Chondrocyte (in vitro differentiated cells): ENCODE results near the gene PCNX3. TPM values are rescaled to one million over a fixed set of nuclear protein-coding genes. Genes with fewer than 3 reads are reported as not detected.
A peak's percentile ranks its signal among the peaks of the same experiment; 100 is the strongest.

ENCODE experiments used
- DNase-seq: peaks from one replicate; pipeline ENCODE4 v3.0.0; 2021; ENCODE audit warnings: mixed read lengths, low spot score
- H3K27ac Mint-ChIP-seq: one replicate; pipeline ENCODE4 v1.8.0; 2021; ENCODE audit warnings: mild to moderate bottlenecking, moderate library complexity, mixed read lengths; ENCODE audit not compliant: unreplicated experiment
- H3K27me3 Mint-ChIP-seq: 2 replicates; pipeline ENCODE4 v1.8.0; 2021; ENCODE audit warnings: low read depth, mixed read lengths
- H3K36me3 Mint-ChIP-seq: 2 replicates; pipeline ENCODE4 v1.8.0; 2021; ENCODE audit warnings: low read depth, mixed read lengths
- H3K4me1 Mint-ChIP-seq: 2 replicates; pipeline ENCODE4 v1.8.0; 2021; ENCODE audit warnings: low read depth, mild to moderate bottlenecking, mixed read lengths
- H3K4me3 Mint-ChIP-seq: one replicate; pipeline ENCODE4 v1.8.0; 2021; ENCODE audit warnings: mild to moderate bottlenecking, moderate library complexity, mixed read lengths; ENCODE audit not compliant: unreplicated experiment
- H3K9me3 Mint-ChIP-seq: 2 replicates; pipeline ENCODE4 v1.8.0; 2021; ENCODE audit warnings: low read depth, mixed read lengths
- CTCF ChIP-seq: fragments of 200-600 bp; sonication (generic); IDR thresholded peaks from 2 replicates; pipeline ENCODE4 v1.5.0; 2021; ENCODE audit warnings: antibody characterized with exemption, mild to moderate bottlenecking, moderate library complexity
- total RNA-seq: library from RNA; stranded (reverse); gene quantifications from 3 replicates; pipeline ENCODE4 v1.2.1, GENCODE V29; 2021

PCNX3 gene
- total RNA-seq, 1 donor from 2014 or later, result 36.3 TPM

- H3K4me3 Mint-ChIP-seq, result no peak overlapping the region
- no peaks in the 10 kb centered on the region for H3K27me3 Mint-ChIP-seq
- no peak for DNase-seq
- peaks cover 3% of the 10 kb centered on the region for H3K4me1 Mint-ChIP-seq
- H3K9me3 Mint-ChIP-seq, result no peaks in the 10 kb centered on the region
- H3K36me3 Mint-ChIP-seq, result peaks cover 16% of the 10 kb centered on the region
- TF ChIP-seq CTCF, result no peak
- no peak overlapping the region for H3K27ac Mint-ChIP-seq
Observed at GRCh38 chr11:65622011-65622410, 6.4 kb downstream of the PCNX3 start.

- Mint-ChIP-seq H3K4me1 (no peaks in the 10 kb centered on the region), H3K27me3 (no peaks in the 10 kb centered on the region), H3K36me3 (peaks cover 18% of the 10 kb centered on the region), H3K4me3 (no peak overlapping the region), H3K9me3 (no peaks in the 10 kb centered on the region), H3K27ac (no peak overlapping the region)
- no peak for TF ChIP-seq CTCF
- DNase-seq, result no peak
Observed at GRCh38 chr11:65623177-65623576, 7.6 kb downstream of the PCNX3 start.

GRCh38 chr11:65623852-65624616 is 8.5 kb downstream of the PCNX3 start:
- no peak for TF ChIP-seq CTCF
- H3K4me1 Mint-ChIP-seq, result no peaks in the 10 kb centered on the region
- H3K36me3 Mint-ChIP-seq, result peaks cover 18% of the 10 kb centered on the region

GRCh38 chr11:65624931-65625627 is 9.5 kb downstream of the PCNX3 start:
- Mint-ChIP-seq H3K4me1 (no peaks in the 10 kb centered on the region), H3K4me3 (no peak overlapping the region), H3K27ac (no peak overlapping the region), H3K36me3 (peaks cover 17% of the 10 kb centered on the region), H3K27me3 (no peaks in the 10 kb centered on the region), H3K9me3 (no peaks in the 10 kb centered on the region)
- no peak for DNase-seq
- no peak for TF ChIP-seq CTCF

More at GRCh38 chr11:65623852-65624616, 8.5 kb downstream of the PCNX3 start:
- no peak overlapping the region for H3K27ac Mint-ChIP-seq
- H3K4me3 Mint-ChIP-seq, result no peak overlapping the region
- H3K9me3 Mint-ChIP-seq, result no peaks in the 10 kb centered on the region
- no peak for DNase-seq
- no peaks in the 10 kb centered on the region for H3K27me3 Mint-ChIP-seq

- H3K4me1 Mint-ChIP-seq, result no peaks in the 10 kb centered on the region
- H3K27me3 Mint-ChIP-seq, result no peaks in the 10 kb centered on the region
- peak; percentile 72 for TF ChIP-seq CTCF
- no peaks in the 10 kb centered on the region for H3K9me3 Mint-ChIP-seq
- peaks cover 18% of the 10 kb centered on the region for H3K36me3 Mint-ChIP-seq
- H3K4me3 Mint-ChIP-seq, result no peak overlapping the region
- peak overlapping the region; percentile 12 for H3K27ac Mint-ChIP-seq
- DNase-seq, result no peak
Observed at GRCh38 chr11:65625628-65626342, 10.2 kb downstream of the PCNX3 start.
